Measurements from ENCODE around the gene FBLN2.

Gene FBLN2

DNA sequence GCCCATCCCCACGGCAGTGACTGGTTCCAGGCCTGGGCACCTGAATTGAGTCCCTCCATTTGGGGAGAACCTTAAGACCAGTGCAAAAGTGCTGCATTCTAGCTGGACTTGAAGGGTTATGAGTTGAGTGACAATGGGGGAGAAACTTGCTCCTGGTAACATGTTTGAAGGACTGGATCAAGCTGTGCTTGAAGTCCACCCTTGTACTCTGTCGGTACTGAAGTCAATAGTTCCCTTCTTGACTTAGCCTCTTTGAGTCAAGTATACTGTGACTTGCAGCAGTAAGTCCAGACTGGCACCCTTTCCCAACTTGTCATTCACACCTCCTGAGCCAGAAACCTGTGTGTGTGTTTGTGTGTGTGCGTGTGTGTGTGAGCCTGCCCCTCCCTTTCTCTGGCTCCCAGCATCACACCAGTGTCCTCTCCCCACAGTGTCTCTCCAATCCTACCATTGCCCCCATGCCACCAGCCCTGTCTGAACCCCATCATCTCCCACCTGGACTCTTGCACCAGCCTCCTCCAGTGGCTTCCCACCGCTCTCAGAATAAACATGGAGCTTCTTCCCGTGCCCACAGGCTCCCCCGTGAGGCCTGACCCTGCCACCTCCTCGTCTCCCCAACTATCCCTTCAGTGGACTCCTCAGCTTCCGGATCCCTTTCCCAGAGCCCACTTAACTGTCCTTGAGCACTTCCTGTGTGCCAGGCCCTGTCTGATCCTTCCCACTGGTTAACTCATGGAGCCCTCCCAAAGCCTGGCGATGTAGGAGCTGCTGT is 10.2 kb upstream of the FBLN2 start:
- H3K79me1 ChIP-seq (replicated peaks; ENCODE audit: low read length, poor library complexity, severe bottlenecking): no peaks in the 10 kb centered on the region
- H3K27me3 ChIP-seq (ENCODE audit: control insufficient read depth in 1 of 2, insufficient read depth in 1 of 2, low read length in 2 of 2): peaks cover 0 to 3% of the 10 kb centered on the region in 2 experiments
- no peak overlapping the region for H2AFZ ChIP-seq (ENCODE audit: low read depth, low read length)
- peak overlapping the region; percentile 75 for H3K9ac ChIP-seq (ENCODE audit: low read length)
- H3K14ac ChIP-seq (ENCODE audit: low read length in 2 of 2): no peak overlapping the region
- no peak overlapping the region for H3K27ac ChIP-seq (ENCODE audit: low read length, poor library complexity, severe bottlenecking)
- H4K91ac ChIP-seq (ENCODE audit: low read length): peak overlapping the region; percentile 23
- H3K4ac ChIP-seq (ENCODE audit: low read depth in 1 of 2, low read length in 2 of 2): peak overlapping the region in 1 of 2 experiments; percentile 24
- no peak overlapping the region for H4K8ac ChIP-seq (ENCODE audit: low read length)
- no peak overlapping the region for H2BK120ac ChIP-seq (ENCODE audit: low read depth, low read length)
- no peak overlapping the region for H2BK5ac ChIP-seq (ENCODE audit: low read depth, low read length, poor library complexity, severe bottlenecking)
- H3K23ac ChIP-seq (ENCODE audit: low read length in 2 of 2): no peak overlapping the region
- peak overlapping the region in 1 of 2 experiments; percentile 1 for H3K18ac ChIP-seq (ENCODE audit: low read depth in 1 of 2, low read length in 2 of 2)
- H3K36me3 ChIP-seq (ENCODE audit: control insufficient read depth in 1 of 2, insufficient read depth in 2 of 2, low read depth in 1 of 2, low read length in 2 of 2): no peaks in the 10 kb centered on the region
- no peak overlapping the region for H2AK5ac ChIP-seq (ENCODE audit: low read length, severe bottlenecking)
- peak overlapping the region in 1 of 2 experiments; percentile 4 for H3K4me3 ChIP-seq (ENCODE audit: insufficient read depth in 1 of 2, low read depth in 1 of 2, low read length in 2 of 2)
- H2BK15ac ChIP-seq (ENCODE audit: low read depth, poor library complexity, severe bottlenecking): no peak overlapping the region
- peaks cover 46% of the 10 kb centered on the region for H3K4me1 ChIP-seq (ENCODE audit: control insufficient read depth, insufficient read depth, low read depth, low read length)
- peaks cover 10% of the 10 kb centered on the region for H3K9me3 ChIP-seq (ENCODE audit: control insufficient read depth, low read length)
- 81% methylated on average over 7 of the region's 9 CpGs for WGBS
- no peak for DNase-seq
- H2BK12ac ChIP-seq (ENCODE audit: low read length in 2 of 2): peak overlapping the region in 1 of 2 experiments; percentile 79
- H3K4me2 ChIP-seq (ENCODE audit: low read length, poor library complexity, severe bottlenecking): no peak overlapping the region

GRCh38 chr3:13539292-13539638 is 9.7 kb upstream of the FBLN2 start:
- Histone ChIP-seq H3K27me3 (ENCODE audit: control insufficient read depth in 1 of 2, insufficient read depth in 1 of 2, low read length in 2 of 2) (no peaks in the 10 kb centered on the region), H3K4me2 (ENCODE audit: low read length, poor library complexity, severe bottlenecking) (no peak overlapping the region), H2BK12ac (ENCODE audit: low read length in 2 of 2) (peak overlapping the region in 1 of 2 experiments; percentile 49), H4K91ac (ENCODE audit: low read length) (no peak overlapping the region), H3K9ac (ENCODE audit: low read length) (peak overlapping the region; percentile 75), H3K4me3 (ENCODE audit: insufficient read depth in 1 of 2, low read depth in 1 of 2, low read length in 2 of 2) (no peak overlapping the region), H2AK5ac (ENCODE audit: low read length, severe bottlenecking) (no peak overlapping the region), H3K36me3 (ENCODE audit: control insufficient read depth in 1 of 2, insufficient read depth in 2 of 2, low read depth in 1 of 2, low read length in 2 of 2) (no peaks in the 10 kb centered on the region), H2BK5ac (ENCODE audit: low read depth, low read length, poor library complexity, severe bottlenecking) (no peak overlapping the region), H3K18ac (ENCODE audit: low read depth in 1 of 2, low read length in 2 of 2) (peak overlapping the region in 1 of 2 experiments; percentile 1), H3K23ac (ENCODE audit: low read length in 2 of 2) (no peak overlapping the region), H3K4ac (ENCODE audit: low read depth in 1 of 2, low read length in 2 of 2) (peak overlapping the region in 1 of 2 experiments; percentile 24), H2BK120ac (ENCODE audit: low read depth, low read length) (no peak overlapping the region), H3K9me3 (ENCODE audit: control insufficient read depth, low read length) (peaks cover 10% of the 10 kb centered on the region), H3K14ac (ENCODE audit: low read length in 2 of 2) (no peak overlapping the region), H4K8ac (ENCODE audit: low read length) (no peak overlapping the region), H2BK15ac (ENCODE audit: low read depth, poor library complexity, severe bottlenecking) (no peak overlapping the region), H3K4me1 (ENCODE audit: control insufficient read depth, insufficient read depth, low read depth, low read length) (peaks cover 44% of the 10 kb centered on the region), H3K79me1 (replicated peaks; ENCODE audit: low read length, poor library complexity, severe bottlenecking) (no peaks in the 10 kb centered on the region), H3K27ac (ENCODE audit: low read length, poor library complexity, severe bottlenecking) (no peak overlapping the region), H2AFZ (ENCODE audit: low read depth, low read length) (no peak overlapping the region)
- 83% methylated on average over 5 of the region's 5 CpGs for whole genome bisulfite sequencing
- peak; percentile 54 for DNase-seq

DNA sequence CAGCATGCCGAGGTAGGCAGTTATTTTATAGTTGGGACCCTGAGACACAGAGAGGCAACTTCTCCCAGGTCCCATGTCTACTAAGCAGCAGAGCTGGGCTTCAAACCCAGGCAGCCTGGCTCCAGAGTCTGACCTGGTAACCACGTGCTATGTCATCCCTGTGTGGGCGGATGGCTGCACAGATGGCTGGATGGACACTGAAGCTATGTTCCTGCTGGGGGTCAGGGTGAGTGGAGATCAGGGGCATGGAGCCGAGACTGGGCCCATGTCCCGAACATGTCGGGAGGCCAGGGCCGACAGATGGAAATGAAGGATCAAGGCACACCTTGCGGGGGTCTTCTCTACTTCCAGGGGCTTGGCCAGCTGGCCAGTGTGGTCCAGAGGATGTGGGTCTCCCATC is 9.3 kb upstream of the FBLN2 start:
- no peaks in the 10 kb centered on the region for H3K79me1 ChIP-seq (replicated peaks; ENCODE audit: low read length, poor library complexity, severe bottlenecking)
- WGBS: 82% methylated on average over 8 of the region's 8 CpGs
- H3K9ac ChIP-seq (ENCODE audit: low read length): peak overlapping the region; percentile 75
- no peak overlapping the region for H2BK15ac ChIP-seq (ENCODE audit: low read depth, poor library complexity, severe bottlenecking)
- no peak overlapping the region for H3K4me2 ChIP-seq (ENCODE audit: low read length, poor library complexity, severe bottlenecking)
- peak overlapping the region; percentile 38 to 44 for H3K18ac ChIP-seq (ENCODE audit: low read depth in 1 of 2, low read length in 2 of 2)
- no peaks in the 10 kb centered on the region for H3K36me3 ChIP-seq (ENCODE audit: control insufficient read depth in 1 of 2, insufficient read depth in 2 of 2, low read depth in 1 of 2, low read length in 2 of 2)
- no peak overlapping the region for H3K23ac ChIP-seq (ENCODE audit: low read length in 2 of 2)
- H4K91ac ChIP-seq (ENCODE audit: low read length): peak overlapping the region; percentile 88
- no peak overlapping the region for H4K8ac ChIP-seq (ENCODE audit: low read length)
- H3K4me3 ChIP-seq (ENCODE audit: insufficient read depth in 1 of 2, low read depth in 1 of 2, low read length in 2 of 2): no peak overlapping the region
- DNase-seq: no peak
- no peak overlapping the region for H2BK5ac ChIP-seq (ENCODE audit: low read depth, low read length, poor library complexity, severe bottlenecking)
- peak overlapping the region; percentile 27 for H2BK120ac ChIP-seq (ENCODE audit: low read depth, low read length)
- H3K27me3 ChIP-seq (ENCODE audit: control insufficient read depth in 1 of 2, insufficient read depth in 1 of 2, low read length in 2 of 2): no peaks in the 10 kb centered on the region
- H3K4me1 ChIP-seq (ENCODE audit: control insufficient read depth, insufficient read depth, low read depth, low read length): peaks cover 46% of the 10 kb centered on the region
- H3K9me3 ChIP-seq (ENCODE audit: control insufficient read depth, low read length): peaks cover 10% of the 10 kb centered on the region
- no peak overlapping the region for H3K27ac ChIP-seq (ENCODE audit: low read length, poor library complexity, severe bottlenecking)
- H3K4ac ChIP-seq (ENCODE audit: low read depth in 1 of 2, low read length in 2 of 2): peak overlapping the region in 1 of 2 experiments; percentile 49
- no peak overlapping the region for H2AFZ ChIP-seq (ENCODE audit: low read depth, low read length)
- peak overlapping the region; percentile 19 for H2AK5ac ChIP-seq (ENCODE audit: low read length, severe bottlenecking)
- H2BK12ac ChIP-seq (ENCODE audit: low read length in 2 of 2): peak overlapping the region in 1 of 2 experiments; percentile 4
- no peak overlapping the region for H3K14ac ChIP-seq (ENCODE audit: low read length in 2 of 2)

- no peak overlapping the region for H3K4ac ChIP-seq (ENCODE audit: low read depth in 1 of 2, low read length in 2 of 2)
- no peaks in the 10 kb centered on the region for H3K79me1 ChIP-seq (replicated peaks; ENCODE audit: low read length, poor library complexity, severe bottlenecking)
- H2BK120ac ChIP-seq (ENCODE audit: low read depth, low read length): no peak overlapping the region
- H3K18ac ChIP-seq (ENCODE audit: low read depth in 1 of 2, low read length in 2 of 2): no peak overlapping the region
- 90% methylated on average over 4 of the region's 4 CpGs for WGBS
- peaks cover 45% of the 10 kb centered on the region for H3K4me1 ChIP-seq (ENCODE audit: control insufficient read depth, insufficient read depth, low read depth, low read length)
- H3K4me3 ChIP-seq (ENCODE audit: insufficient read depth in 1 of 2, low read depth in 1 of 2, low read length in 2 of 2): no peak overlapping the region
- no peak overlapping the region for H4K91ac ChIP-seq (ENCODE audit: low read length)
- H3K4me2 ChIP-seq (ENCODE audit: low read length, poor library complexity, severe bottlenecking): no peak overlapping the region
- H2BK5ac ChIP-seq (ENCODE audit: low read depth, low read length, poor library complexity, severe bottlenecking): no peak overlapping the region
- no peaks in the 10 kb centered on the region for H3K27me3 ChIP-seq (ENCODE audit: control insufficient read depth in 1 of 2, insufficient read depth in 1 of 2, low read length in 2 of 2)
- peak overlapping the region; percentile 75 for H3K9ac ChIP-seq (ENCODE audit: low read length)
- H3K27ac ChIP-seq (ENCODE audit: low read length, poor library complexity, severe bottlenecking): no peak overlapping the region
- no peak overlapping the region for H4K8ac ChIP-seq (ENCODE audit: low read length)
- H2BK12ac ChIP-seq (ENCODE audit: low read length in 2 of 2): no peak overlapping the region
- DNase-seq: peak; percentile 18
- H2AFZ ChIP-seq (ENCODE audit: low read depth, low read length): no peak overlapping the region
- H3K14ac ChIP-seq (ENCODE audit: low read length in 2 of 2): no peak overlapping the region
- H3K23ac ChIP-seq (ENCODE audit: low read length in 2 of 2): no peak overlapping the region
- no peaks in the 10 kb centered on the region for H3K36me3 ChIP-seq (ENCODE audit: control insufficient read depth in 1 of 2, insufficient read depth in 2 of 2, low read depth in 1 of 2, low read length in 2 of 2)
- H2BK15ac ChIP-seq (ENCODE audit: low read depth, poor library complexity, severe bottlenecking): no peak overlapping the region
- H3K9me3 ChIP-seq (ENCODE audit: control insufficient read depth, low read length): peaks cover 10% of the 10 kb centered on the region
- H2AK5ac ChIP-seq (ENCODE audit: low read length, severe bottlenecking): no peak overlapping the region
These were observed 8.5 kb upstream of the FBLN2 start for GRCh38 chr3:13540297-13540995.

All from mesenchymal stem cell (in vitro differentiated cells and primary cell).